ENCODE results near the gene NTHL1.
"Not testable (repeated sequence)": the region's sequence is repeated elsewhere in the genome, so short reads cannot be mapped to it uniquely, and the experiment has no call there.

NTHL1 gene

GRCh38 chr16:2028146-2028545, 19.5 kb downstream of the NTHL1 start:
- DNase-seq (ENCODE audit: low read depth) = no peak

- DNase-seq (ENCODE audit: low read depth) = peak; percentile 56
Observed at GRCh38 chr16:2027024-2028010, 20.3 kb downstream of the NTHL1 start.

- DNase-seq (ENCODE audit: low read depth) = peak; percentile 40
Observed at GRCh38 chr16:2026461-2027023, 21.1 kb downstream of the NTHL1 start, which contains the start of gene NHERF2. NHERF2 (plus strand) TSS chr16:2026902; CDS start chr16:2027006, 104 bp downstream.

GRCh38 chr16:2025878-2026460, 21.7 kb downstream of the NTHL1 start:
- no peak for DNase-seq (ENCODE audit: low read depth)

- no peak for DNase-seq (ENCODE audit: low read depth)
Observed at GRCh38 chr16:2025251-2025650, 22.4 kb downstream of the NTHL1 start.

GRCh38 chr16:2024032-2024420, 23.6 kb downstream of the NTHL1 start:
- no peak for DNase-seq (ENCODE audit: low read depth)

GRCh38 chr16:2023092-2024031, 24.3 kb downstream of the NTHL1 start:
- DNase-seq (ENCODE audit: low read depth) = peak; percentile 81

GRCh38 chr16:2022723-2023091, 24.9 kb downstream of the NTHL1 start:
- DNase-seq (ENCODE audit: low read depth) = peak; percentile 64

- DNase-seq (ENCODE audit: low read depth) = no peak
Observed at GRCh38 chr16:2019921-2020831, 27.5 kb downstream of the NTHL1 start.

GRCh38 chr16:2019518-2019920, 28.1 kb downstream of the NTHL1 start, which contains the start of gene NPW:
NPW (plus strand) TSS chr16:2019785.
- no peak for DNase-seq (ENCODE audit: low read depth)

GRCh38 chr16:2016407-2016922, 31.2 kb downstream of the NTHL1 start:
- DNase-seq (ENCODE audit: low read depth) = no peak

- no peak for DNase-seq (ENCODE audit: low read depth)
Observed at GRCh38 chr16:2015947-2016208, 31.8 kb downstream of the NTHL1 start.

- peak; percentile 28 for DNase-seq (ENCODE audit: low read depth)
Observed at GRCh38 chr16:2015117-2015946, 32.3 kb downstream of the NTHL1 start.

GRCh38 chr16:2013527-2013926, 34.1 kb downstream of the NTHL1 start:
- DNase-seq (ENCODE audit: low read depth) = no peak

- DNase-seq (ENCODE audit: low read depth) = not testable (repeated sequence)
Observed at GRCh38 chr16:2011726-2012125, 35.9 kb downstream of the NTHL1 start.

GRCh38 chr16:2009791-2010510, 37.7 kb downstream of the NTHL1 start, which contains the start of gene ZNF598:
ZNF598 (minus strand) TSS chr16:2009821.
- DNase-seq (ENCODE audit: low read depth) = peak; percentile 86

- DNase-seq (ENCODE audit: low read depth) = no peak
Observed at GRCh38 chr16:2009164-2009711, 38.4 kb downstream of the NTHL1 start.

- peak; percentile 45 for DNase-seq (ENCODE audit: low read depth)
Observed at GRCh38 chr16:2008631-2009163, 38.9 kb downstream of the NTHL1 start.

Data from ELR (cell line).